Measurements from ENCODE around the gene GMPPA. TPM values are rescaled to one million over a fixed set of nuclear protein-coding genes. Genes with fewer than 3 reads are reported as not detected.

The GMPPA gene
- total RNA-seq, 4 donors from 2014 or later, result 16.3 to 38.2 (median 18.2) TPM

- no peak for TF ChIP-seq CTCF (IDR thresholded peaks at IDR 0.05; ENCODE audit: low read depth)
Observed at GRCh38 chr2:219508971-219509779, 10.5 kb downstream of the GMPPA start.

- TF ChIP-seq CTCF (IDR thresholded peaks at IDR 0.05; ENCODE audit: low read depth), result no peak
Observed at GRCh38 chr2:219509780-219510511, 11.3 kb downstream of the GMPPA start.

- TF ChIP-seq CTCF (IDR thresholded peaks at IDR 0.05; ENCODE audit: low read depth), result no peak
Observed at GRCh38 chr2:219510512-219511135, 11.9 kb downstream of the GMPPA start.

- no peak for TF ChIP-seq CTCF (IDR thresholded peaks at IDR 0.05; ENCODE audit: low read depth)
Observed at GRCh38 chr2:219511547-219512325, 13.0 kb downstream of the GMPPA start.

GRCh38 chr2:219512524-219513216 is 14.0 kb downstream of the GMPPA start:
- no peak for TF ChIP-seq CTCF (IDR thresholded peaks at IDR 0.05; ENCODE audit: low read depth)

- no peak for TF ChIP-seq CTCF (IDR thresholded peaks at IDR 0.05; ENCODE audit: low read depth)
Observed at GRCh38 chr2:219513787-219514186, 15.1 kb downstream of the GMPPA start.

All from subcutaneous adipose tissue (tissue), 4 donors.